IPS-15b (cell line): ENCODE measurements around the gene CGREF1.
"Not testable (repeated sequence)": the region's sequence is repeated elsewhere in the genome, so short reads cannot be mapped to it uniquely, and the experiment has no call there.

Experiments used
- H3K27me3 ChIP-seq: one replicate; pipeline ENCODE4 v1.6.1; 2013; ENCODE audit warnings: low read length; ENCODE audit not compliant: control insufficient read depth, insufficient read depth
- H3K36me3 ChIP-seq: one replicate; pipeline ENCODE4 v1.6.1; 2013; ENCODE audit warnings: low read length; ENCODE audit not compliant: control insufficient read depth, insufficient read depth
- H3K4me1 ChIP-seq: one replicate; pipeline ENCODE4 v1.6.1; 2013; ENCODE audit warnings: mild to moderate bottlenecking, low read length; ENCODE audit not compliant: control insufficient read depth, insufficient read depth
- H3K4me3 ChIP-seq: one replicate; pipeline ENCODE4 v1.5.1; 2013; ENCODE audit warnings: low read depth, low read length
- H3K9ac ChIP-seq: one replicate; pipeline ENCODE4 v1.6.1; 2013; ENCODE audit warnings: low read depth, mild to moderate bottlenecking, low read length
- H3K9me3 ChIP-seq: one replicate; pipeline ENCODE4 v1.6.1; 2013; ENCODE audit warnings: mild to moderate bottlenecking, low read length; ENCODE audit not compliant: control insufficient read depth, insufficient read depth

The CGREF1 gene

GRCh38 chr2:27122791-27123190, 3.9 kb upstream of the CGREF1 start:
- H3K27me3 ChIP-seq, result peaks cover 64% of the 10 kb centered on the region
- no peak overlapping the region for H3K9ac ChIP-seq
- peak overlapping the region; percentile 70 for H3K4me3 ChIP-seq

DNA sequence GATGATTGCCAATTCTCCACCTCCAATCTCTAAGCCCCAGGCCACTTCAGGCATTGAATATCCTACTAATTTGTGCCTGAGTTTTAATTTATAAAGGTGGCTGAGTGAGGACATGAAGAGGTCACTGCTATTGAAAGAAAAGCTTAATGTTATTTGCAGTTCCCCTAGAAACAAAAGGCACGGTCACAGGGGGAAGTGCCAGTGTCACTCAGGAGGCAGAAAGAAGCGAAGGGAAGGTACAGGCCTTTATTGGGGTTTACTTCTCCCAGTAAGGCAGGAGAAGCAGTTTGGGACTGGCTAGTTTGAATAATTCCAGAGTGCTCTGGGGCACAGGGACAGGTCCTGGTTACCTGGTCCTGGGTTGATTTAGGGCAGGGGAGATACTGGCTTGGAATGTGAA, 3.0 kb upstream of the CGREF1 start:
- H3K9me3 ChIP-seq, result no peaks in the 10 kb centered on the region
- H3K4me3 ChIP-seq, result no peak overlapping the region
- H3K36me3 ChIP-seq, result no peaks in the 10 kb centered on the region
- peaks cover 71% of the 10 kb centered on the region for H3K27me3 ChIP-seq
- no peak overlapping the region for H3K9ac ChIP-seq
- H3K4me1 ChIP-seq, result no peaks in the 10 kb centered on the region

More at GRCh38 chr2:27122791-27123190, 3.9 kb upstream of the CGREF1 start:
- H3K4me1 ChIP-seq, result no peaks in the 10 kb centered on the region
- no peaks in the 10 kb centered on the region for H3K9me3 ChIP-seq
- H3K36me3 ChIP-seq, result no peaks in the 10 kb centered on the region

- not testable (repeated sequence) for H3K9ac ChIP-seq, H3K4me1 ChIP-seq, H3K9me3 ChIP-seq, H3K36me3 ChIP-seq
- Histone ChIP-seq H3K4me3 (peak overlapping the region; percentile 48), H3K27me3 (peaks cover 67% of the 10 kb centered on the region)
Observed at GRCh38 chr2:27119330-27119670, 372 bp upstream of the CGREF1 start.

- no peaks in the 10 kb centered on the region for H3K36me3 ChIP-seq
- peak overlapping the region; percentile 67 for H3K4me3 ChIP-seq
- H3K27me3 ChIP-seq, result peaks cover 58% of the 10 kb centered on the region
- H3K9me3 ChIP-seq, result no peaks in the 10 kb centered on the region
- H3K4me1 ChIP-seq, result no peaks in the 10 kb centered on the region
- no peak overlapping the region for H3K9ac ChIP-seq
Observed at GRCh38 chr2:27117995-27118524, 868 bp downstream of the CGREF1 start.

DNA sequence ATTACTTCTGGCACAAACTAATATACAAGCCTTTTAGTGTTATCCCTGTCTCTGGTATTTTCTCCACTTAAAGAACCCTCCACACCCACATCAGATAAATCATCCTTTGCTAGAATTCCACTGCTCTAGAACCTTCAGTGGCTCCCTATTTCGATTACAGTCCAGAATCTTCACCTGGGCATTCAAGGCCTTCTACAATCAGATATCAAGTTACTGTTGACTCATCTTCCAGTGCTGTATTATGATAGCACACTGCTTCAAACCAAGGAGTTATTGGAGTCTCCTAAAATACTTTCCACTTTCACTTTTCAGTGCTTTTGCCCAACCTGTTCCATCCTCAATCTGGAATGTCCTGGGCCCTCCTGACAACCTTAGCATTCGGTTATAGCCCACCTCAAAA, 3.4 kb downstream of the CGREF1 start:
- Histone ChIP-seq H3K9ac (no peak overlapping the region), H3K27me3 (peaks cover 33% of the 10 kb centered on the region), H3K4me1 (no peaks in the 10 kb centered on the region), H3K36me3 (no peaks in the 10 kb centered on the region), H3K4me3 (no peak overlapping the region), H3K9me3 (no peaks in the 10 kb centered on the region)

GRCh38 chr2:27111392-27112078, 7.4 kb downstream of the CGREF1 start:
- not testable (repeated sequence) for H3K4me1 ChIP-seq, H3K4me3 ChIP-seq, H3K36me3 ChIP-seq, H3K27me3 ChIP-seq, H3K9me3 ChIP-seq, H3K9ac ChIP-seq

GRCh38 chr2:27110603-27111352, 8.2 kb downstream of the CGREF1 start:
- H3K27me3 ChIP-seq, H3K4me1 ChIP-seq, H3K4me3 ChIP-seq, H3K9ac ChIP-seq, H3K36me3 ChIP-seq, H3K9me3 ChIP-seq: not testable (repeated sequence)

DNA sequence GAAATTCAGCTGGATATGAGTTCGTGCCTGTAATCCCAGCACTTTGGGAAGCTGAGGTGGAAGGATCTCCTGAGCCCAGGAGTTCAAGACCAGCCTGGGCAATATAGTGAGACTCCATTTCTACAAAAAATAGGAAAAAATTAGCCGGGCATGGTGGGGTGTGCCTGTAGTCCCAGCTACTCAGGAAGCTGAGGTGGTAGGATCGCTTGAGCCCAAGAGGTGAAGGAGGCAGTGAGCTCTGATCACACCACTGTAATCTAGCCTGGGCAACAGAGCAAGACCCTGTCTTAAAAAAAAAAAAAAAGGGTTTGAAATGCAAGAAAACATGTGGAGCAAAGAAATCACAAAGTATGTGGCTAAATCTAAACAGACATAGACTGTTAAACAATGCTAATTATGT, 9.8 kb downstream of the CGREF1 start:
- Histone ChIP-seq H3K27me3 (no peaks in the 10 kb centered on the region), H3K9ac (no peak overlapping the region), H3K4me3 (no peak overlapping the region), H3K9me3 (no peaks in the 10 kb centered on the region), H3K4me1 (no peaks in the 10 kb centered on the region), H3K36me3 (no peaks in the 10 kb centered on the region)

- no peaks in the 10 kb centered on the region for H3K36me3 ChIP-seq
- H3K4me3 ChIP-seq, result no peak overlapping the region
- no peaks in the 10 kb centered on the region for H3K9me3 ChIP-seq
- H3K9ac ChIP-seq, result no peak overlapping the region
- H3K4me1 ChIP-seq, result no peaks in the 10 kb centered on the region
- no peaks in the 10 kb centered on the region for H3K27me3 ChIP-seq
Observed at GRCh38 chr2:27108221-27108620, 10.7 kb downstream of the CGREF1 start.

- H3K9ac ChIP-seq, result no peak overlapping the region
- no peaks in the 10 kb centered on the region for H3K36me3 ChIP-seq
- H3K27me3 ChIP-seq, result no peaks in the 10 kb centered on the region
- H3K4me1 ChIP-seq, result no peaks in the 10 kb centered on the region
- no peak overlapping the region for H3K4me3 ChIP-seq
- no peaks in the 10 kb centered on the region for H3K9me3 ChIP-seq
Observed at GRCh38 chr2:27105981-27106380, 12.9 kb downstream of the CGREF1 start.

GRCh38 chr2:27102329-27102728, 16.6 kb downstream of the CGREF1 start:
- H3K27me3 ChIP-seq, result no peaks in the 10 kb centered on the region

GRCh38 chr2:27100036-27100435, 18.9 kb downstream of the CGREF1 start:
- Histone ChIP-seq H3K4me3 (no peak overlapping the region), H3K9ac (no peak overlapping the region), H3K36me3 (no peaks in the 10 kb centered on the region), H3K27me3 (no peaks in the 10 kb centered on the region), H3K9me3 (no peaks in the 10 kb centered on the region), H3K4me1 (no peaks in the 10 kb centered on the region)

More at GRCh38 chr2:27102329-27102728, 16.6 kb downstream of the CGREF1 start:
- Histone ChIP-seq H3K4me1 (no peaks in the 10 kb centered on the region), H3K36me3 (no peaks in the 10 kb centered on the region), H3K9ac (no peak overlapping the region), H3K4me3 (no peak overlapping the region), H3K9me3 (no peaks in the 10 kb centered on the region)
